Transverse colon (tissue), 4 donors: ENCODE data around the gene GALNT13. TPM values are rescaled to one million over a fixed set of nuclear protein-coding genes. Genes with fewer than 3 reads are reported as not detected.

Source experiments
- DNase-seq: peaks from one replicate; pipeline ENCODE4 v3.0.0-alpha.2; 2019
- H3K27ac ChIP-seq, 4 donors: fragments of 200-600 bp; sonication (generic); 2 replicates each; pipeline ENCODE4 v1.5.1; 2016 to 2018; ENCODE audit warnings: inconsistent platforms in 4 of 4
- H3K27me3 ChIP-seq: fragments of 200-600 bp; sonication (generic); 2 replicates; pipeline ENCODE4 v1.5.1; 2017; ENCODE audit warnings: inconsistent platforms
- H3K36me3 ChIP-seq, 4 donors: fragments of 200-600 bp; sonication (generic); 2 replicates each; pipeline ENCODE4 v1.5.1; 2017 to 2019; ENCODE audit warnings: inconsistent platforms in 4 of 4
- H3K4me1 ChIP-seq, 4 donors: fragments of 200-600 bp; sonication (generic); 2 replicates each; pipeline ENCODE4 v1.5.1; 2017 to 2020; ENCODE audit warnings: inconsistent platforms in 4 of 4
- H3K4me3 ChIP-seq, 4 donors: fragments of 200-600 bp; sonication (generic); 1 replicate in 1 of 4; 2 replicates in 3 of 4; pipeline versions ENCODE4 v1.5.1 to v1.6.1; 2017 to 2019; ENCODE audit warnings: inconsistent platforms in 4 of 4
- H3K9me3 ChIP-seq, 2 donors: fragments of 200-600 bp; sonication (generic); 2 replicates each; pipeline ENCODE4 v1.5.1; 2017 to 2019; ENCODE audit warnings: inconsistent platforms in 2 of 2
- CTCF ChIP-seq, 5 experiments: fragments of 200-600 bp in 3 of 5; fragments of 450-650 bp in 2 of 5; sonication (generic) in 3 of 5; IDR thresholded peaks; 1 replicate in 2 of 5; 2 replicates in 3 of 5; pipeline ENCODE4 v1.5.1; 2016 to 2017; ENCODE audit warnings: antibody characterized with exemption in 5 of 5, inconsistent platforms in 3 of 5, mild to moderate bottlenecking in 2 of 5, moderate library complexity in 1 of 5
- EP300 ChIP-seq: sonication (generic); formaldehyde crosslinking; IDR thresholded peaks from one replicate; pipeline ENCODE4 v1.6.1; 2017; ENCODE audit warnings: antibody characterized with exemption, low read depth
- POLR2A ChIP-seq: fragments of 450-650 bp; IDR thresholded peaks from one replicate; pipeline ENCODE4 v1.6.1; 2016; ENCODE audit warnings: antibody characterized with exemption, mild to moderate bottlenecking, moderate library complexity
- POLR2AphosphoS5 ChIP-seq, 3 donors: sonication (generic); formaldehyde crosslinking; IDR thresholded peaks; one replicate each; pipeline ENCODE4 v1.6.1; 2016; ENCODE audit warnings: antibody characterized with exemption in 3 of 3
- WGBS, 2 donors: methylation state at CpG; one replicate each; pipeline ENCODE4 v1.1.5; 2018; ENCODE audit warnings: low coverage in 1 of 2; 5-methylcytosine and 5-hydroxymethylcytosine counted together
- in situ Hi-C, 4 donors: fragments of 200-750 bp; cut with MboI; loops; one replicate each; pipeline versions ENCODE4 v1.15.0 to v1.15.1; 2017; ENCODE audit warnings: low sequenced_read_pairs in 3 of 4, low pct_ligation_motif_present in 1 of 4, low pct_unique_long_range_greater_than_20kb in 1 of 4
- intact Hi-C: fragments of 100-400 bp; cut with DNase I; formaldehyde crosslinking; loops from one replicate; pipeline ENCODE4 v1.15.1; 2023; ENCODE audit warnings: low total_unique reads
- total RNA-seq, 4 donors: library from RNA; depleted of rRNA; stranded (reverse); fragments of >200 nt; gene quantifications; one replicate each; pipeline ENCODE4 v1.1.0, GENCODE V29; 2016

GALNT13 gene
- total RNA-seq, 4 donors from 2014 or later = 0.41 to 0.95 TPM; not detected in 2

GRCh38 chr2:154015233-154015632 lies 143.5 kb downstream of the GALNT13 start:
- H3K27ac ChIP-seq = no peak overlapping the region
- no peaks in the 10 kb centered on the region for H3K36me3 ChIP-seq
- no peak for DNase-seq
- no peaks in the 10 kb centered on the region for H3K4me1 ChIP-seq
- intact Hi-C loops (no loop called here), in situ Hi-C loops (no loop called here)
- 76 to 87% methylated on average over 2 of the region's 2 CpGs for WGBS, 2 donors
- TF ChIP-seq POLR2A = no peak
- no peak for TF ChIP-seq EP300
- TF ChIP-seq CTCF (IDR thresholded peaks at IDR 0.05) = no peak
- no peak for TF ChIP-seq POLR2AphosphoS5 (IDR thresholded peaks at IDR 0.05)
- no peaks in the 10 kb centered on the region for H3K27me3 ChIP-seq
- no peak overlapping the region for H3K4me3 ChIP-seq
- no peaks in the 10 kb centered on the region for H3K9me3 ChIP-seq

- Histone ChIP-seq H3K9me3 (no peaks in the 10 kb centered on the region), H3K4me3 (no peak overlapping the region), H3K36me3 (no peaks in the 10 kb centered on the region), H3K27ac (no peak overlapping the region), H3K4me1 (no peaks in the 10 kb centered on the region), H3K27me3 (no peaks in the 10 kb centered on the region)
- intact Hi-C loops (no loop called here), in situ Hi-C loops (no loop called here)
- DNase-seq = no peak
- WGBS, 2 donors = 66 to 68% methylated on average over 3 of the region's 3 CpGs
- TF ChIP-seq CTCF (IDR thresholded peaks at IDR 0.05) = no peak
- TF ChIP-seq EP300 = no peak
- no peak for TF ChIP-seq POLR2A
- TF ChIP-seq POLR2AphosphoS5 (IDR thresholded peaks at IDR 0.05) = no peak
These were observed 157.8 kb downstream of the GALNT13 start for GRCh38 chr2:154029504-154029903.

GRCh38 chr2:154032220-154032619 lies 160.5 kb downstream of the GALNT13 start:
- no peak overlapping the region for H3K27ac ChIP-seq
- no peak for DNase-seq
- no peaks in the 10 kb centered on the region for H3K27me3 ChIP-seq
- WGBS, 2 donors = 66 to 73% methylated on average over 3 of the region's 3 CpGs
- in situ Hi-C loops (no loop called here), intact Hi-C loops (no loop called here)
- H3K36me3 ChIP-seq = no peaks in the 10 kb centered on the region
- no peak overlapping the region for H3K4me3 ChIP-seq
- no peaks in the 10 kb centered on the region for H3K4me1 ChIP-seq
- no peaks in the 10 kb centered on the region for H3K9me3 ChIP-seq
- no peak for TF ChIP-seq POLR2A
- no peak for TF ChIP-seq EP300
- no peak for TF ChIP-seq CTCF (IDR thresholded peaks at IDR 0.05)
- no peak for TF ChIP-seq POLR2AphosphoS5 (IDR thresholded peaks at IDR 0.05)

DNA sequence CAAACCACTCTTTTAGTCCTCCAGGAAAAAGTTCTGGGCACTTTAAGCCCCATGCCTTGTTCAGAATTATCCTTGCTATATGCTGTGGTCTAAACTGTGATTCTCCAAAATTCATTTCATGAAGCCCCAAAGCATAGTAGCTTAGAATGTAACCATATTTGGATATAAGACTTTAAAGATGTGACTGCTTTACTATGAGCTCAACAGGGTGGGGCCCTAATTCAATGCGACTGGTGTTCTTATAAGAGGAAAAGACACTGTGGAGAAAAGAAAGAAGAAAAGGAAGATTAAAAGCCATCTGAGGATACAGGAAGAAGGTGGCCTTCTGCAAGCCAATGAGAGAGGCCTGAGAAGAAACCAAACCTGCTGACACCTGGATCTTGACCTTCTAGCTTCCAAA lies 174.8 kb downstream of the GALNT13 start:
- H3K4me1 ChIP-seq = no peaks in the 10 kb centered on the region
- 63 to 71% methylated on average over 1 of the region's 1 CpG for WGBS, 2 donors
- no peaks in the 10 kb centered on the region for H3K9me3 ChIP-seq
- in situ Hi-C loops = no loop called here
- H3K4me3 ChIP-seq = no peak overlapping the region
- H3K27me3 ChIP-seq = no peaks in the 10 kb centered on the region
- intact Hi-C loops = no loop called here
- no peak for DNase-seq
- H3K36me3 ChIP-seq = no peaks in the 10 kb centered on the region
- H3K27ac ChIP-seq = no peak overlapping the region
- TF ChIP-seq CTCF (IDR thresholded peaks at IDR 0.05) (no peak), POLR2AphosphoS5 (IDR thresholded peaks at IDR 0.05) (no peak), POLR2A (no peak), EP300 (no peak)
